HEK293 (cell line): ENCODE measurements around the gene TPI1.

Experiments used
- CTCF ChIA-PET: fragments of 350-600 bp; formaldehyde crosslinking; extraction: SDS; loops from one replicate; lab custom pipeline; 2021; ENCODE audit warnings: antibody characterized with exemption; lab: Yijun Ruan, JAX
- POLR2A ChIA-PET: fragments of 300-600 bp; formaldehyde crosslinking; extraction: SDS; loops from one replicate; lab custom pipeline; 2020; ENCODE audit warnings: antibody characterized with exemption, inconsistent platforms; lab: Yijun Ruan, JAX
- H3K27ac ChIP-seq: fragments of 200-500 bp; sonication (Bioruptor generic); 2 replicates; pipeline ENCODE4 v1.5.1; 2014; ENCODE audit warnings: low read depth, low read length, control low read depth, inconsistent platforms; ENCODE audit errors: extremely low read depth
- H3K36me3 ChIP-seq, 2 experiments: fragments of 200-500 bp in 1 of 2; sonication (Bioruptor generic) in 1 of 2; 1 replicate in 1 of 2; 2 replicates in 1 of 2; pipeline ENCODE4 v1.5.1; 2014 to 2017; ENCODE audit warnings: inconsistent platforms in 2 of 2, low read length in 2 of 2; ENCODE audit not compliant: control insufficient read depth in 2 of 2, insufficient read depth in 1 of 2
- H3K4me1 ChIP-seq: fragments of 200-500 bp; sonication (Bioruptor generic); 2 replicates; pipeline ENCODE4 v1.5.1; 2014; ENCODE audit warnings: mild to moderate bottlenecking, low read length, inconsistent platforms; ENCODE audit not compliant: control insufficient read depth, insufficient read depth
- H3K4me3 ChIP-seq: 2 replicates; pipeline ENCODE4 v1.5.1; 2011; ENCODE audit warnings: low read depth, mild to moderate bottlenecking, control low read depth, low read length, moderate library complexity
- H3K9me3 ChIP-seq: fragments of 200-500 bp; sonication (Bioruptor generic); 2 replicates; pipeline ENCODE4 v1.5.1; 2014; ENCODE audit warnings: low read depth, low read length, inconsistent platforms; ENCODE audit not compliant: control insufficient read depth, insufficient read depth
- EGR2 ChIP-seq: fragments of 450-650 bp; formaldehyde crosslinking; IDR thresholded peaks from 2 replicates; pipeline ENCODE4 v1.5.1; 2016; ENCODE audit warnings: low read depth, missing biosample characterization, missing genetic modification characterization
- HOXA7 ChIP-seq: sonication (generic); formaldehyde crosslinking; IDR thresholded peaks from 2 replicates; pipeline ENCODE4 v1.8.1; 2022; ENCODE audit warnings: missing genetic modification reagents, borderline replicate concordance
- KLF9 ChIP-seq: fragments of 450-650 bp; formaldehyde crosslinking; IDR thresholded peaks from 2 replicates; pipeline ENCODE4 v1.5.1; 2016; ENCODE audit warnings: missing biosample characterization, missing genetic modification characterization, low read depth
- WT1 ChIP-seq: fragments of 450-650 bp; formaldehyde crosslinking; IDR thresholded peaks from 2 replicates; pipeline ENCODE4 v1.5.1; 2016; ENCODE audit warnings: missing biosample characterization, missing genetic modification characterization
- ZBTB20 ChIP-seq: fragments of 450-650 bp; formaldehyde crosslinking; IDR thresholded peaks from 2 replicates; pipeline ENCODE4 v1.5.1; 2016; ENCODE audit warnings: missing biosample characterization, missing genetic modification characterization
- ZBTB21 ChIP-seq: fragments of 450-650 bp; formaldehyde crosslinking; IDR thresholded peaks from 2 replicates; pipeline ENCODE4 v1.5.1; 2017; ENCODE audit warnings: missing biosample characterization, missing genetic modification characterization
- ZFHX2 ChIP-seq: fragments of 450-650 bp; formaldehyde crosslinking; conservative IDR thresholded peaks from 2 replicates; pipeline ENCODE4 v1.5.1; 2016; ENCODE audit warnings: missing biosample characterization, missing genetic modification characterization
- ZFP69B ChIP-seq: fragments of 450-650 bp; formaldehyde crosslinking; IDR thresholded peaks from 2 replicates; pipeline ENCODE4 v1.5.1; 2016; ENCODE audit warnings: missing biosample characterization, missing genetic modification characterization
- ZNF112 ChIP-seq: fragments of 450-650 bp; formaldehyde crosslinking; IDR thresholded peaks from 2 replicates; pipeline ENCODE4 v1.5.0; 2017; ENCODE audit warnings: missing biosample characterization, missing genetic modification characterization
- ZNF792 ChIP-seq: fragments of 450-650 bp; formaldehyde crosslinking; IDR thresholded peaks from 2 replicates; pipeline ENCODE4 v1.5.1; 2016; ENCODE audit warnings: missing biosample characterization, missing genetic modification characterization
- ZSCAN30 ChIP-seq: fragments of 450-650 bp; IDR thresholded peaks from 2 replicates; pipeline ENCODE4 v1.5.1; 2018; ENCODE audit warnings: missing biosample characterization, mild to moderate bottlenecking, missing genetic modification characterization, moderate library complexity
- TF ChIP-seq, protein P1 (sequence below): fragments of 450-650 bp; formaldehyde crosslinking; IDR thresholded peaks from 2 replicates; pipeline ENCODE4 v1.5.1; 2016; ENCODE audit warnings: missing biosample characterization, missing genetic modification characterization
- TF ChIP-seq, protein P2 (sequence below): fragments of 450-650 bp; formaldehyde crosslinking; IDR thresholded peaks from 2 replicates; pipeline ENCODE4 v1.5.1; 2017; ENCODE audit warnings: missing biosample characterization, missing genetic modification characterization

Gene TPI1

DNA sequence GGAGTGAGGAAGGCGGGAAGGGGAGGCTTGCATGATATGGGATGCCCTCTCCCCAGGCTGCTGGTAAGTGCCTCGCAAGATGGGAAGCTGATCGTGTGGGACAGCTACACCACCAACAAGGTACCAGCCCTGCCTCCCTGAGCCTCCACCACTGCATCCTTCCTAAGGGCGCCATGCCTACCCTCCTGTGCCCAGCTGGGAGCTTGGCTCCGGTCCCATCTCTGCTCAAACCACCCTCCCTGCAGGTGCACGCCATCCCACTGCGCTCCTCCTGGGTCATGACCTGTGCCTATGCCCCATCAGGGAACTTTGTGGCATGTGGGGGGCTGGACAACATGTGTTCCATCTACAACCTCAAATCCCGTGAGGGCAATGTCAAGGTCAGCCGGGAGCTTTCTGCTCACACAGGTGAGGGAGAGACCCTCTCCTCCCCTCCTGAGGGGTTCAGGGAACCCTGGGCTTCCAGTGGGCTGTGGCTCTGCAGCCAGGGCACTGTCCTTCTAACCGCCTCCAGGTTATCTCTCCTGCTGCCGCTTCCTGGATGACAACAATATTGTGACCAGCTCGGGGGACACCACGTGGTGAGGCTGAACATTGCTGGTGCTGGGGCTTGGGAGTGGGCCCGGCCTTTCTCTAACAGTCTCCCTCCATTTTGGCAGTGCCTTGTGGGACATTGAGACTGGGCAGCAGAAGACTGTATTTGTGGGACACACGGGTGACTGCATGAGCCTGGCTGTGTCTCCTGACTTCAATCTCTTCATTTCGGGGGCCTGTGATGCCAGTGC, 24.0 kb upstream of the TPI1 start:
- 0 out of 2 replicates have a peak, but pooled peaks have one; percentile 54 for TF ChIP-seq WT1 (tag by site-specific recombination)
- TF ChIP-seq, protein P1, sequence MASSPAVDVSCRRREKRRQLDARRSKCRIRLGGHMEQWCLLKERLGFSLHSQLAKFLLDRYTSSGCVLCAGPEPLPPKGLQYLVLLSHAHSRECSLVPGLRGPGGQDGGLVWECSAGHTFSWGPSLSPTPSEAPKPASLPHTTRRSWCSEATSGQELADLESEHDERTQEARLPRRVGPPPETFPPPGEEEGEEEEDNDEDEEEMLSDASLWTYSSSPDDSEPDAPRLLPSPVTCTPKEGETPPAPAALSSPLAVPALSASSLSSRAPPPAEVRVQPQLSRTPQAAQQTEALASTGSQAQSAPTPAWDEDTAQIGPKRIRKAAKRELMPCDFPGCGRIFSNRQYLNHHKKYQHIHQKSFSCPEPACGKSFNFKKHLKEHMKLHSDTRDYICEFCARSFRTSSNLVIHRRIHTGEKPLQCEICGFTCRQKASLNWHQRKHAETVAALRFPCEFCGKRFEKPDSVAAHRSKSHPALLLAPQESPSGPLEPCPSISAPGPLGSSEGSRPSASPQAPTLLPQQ = peak; percentile 84; the same call in 1 of the 2 replicates
- TF ChIP-seq HOXA7 = no peak
- TF ChIP-seq, protein P2, sequence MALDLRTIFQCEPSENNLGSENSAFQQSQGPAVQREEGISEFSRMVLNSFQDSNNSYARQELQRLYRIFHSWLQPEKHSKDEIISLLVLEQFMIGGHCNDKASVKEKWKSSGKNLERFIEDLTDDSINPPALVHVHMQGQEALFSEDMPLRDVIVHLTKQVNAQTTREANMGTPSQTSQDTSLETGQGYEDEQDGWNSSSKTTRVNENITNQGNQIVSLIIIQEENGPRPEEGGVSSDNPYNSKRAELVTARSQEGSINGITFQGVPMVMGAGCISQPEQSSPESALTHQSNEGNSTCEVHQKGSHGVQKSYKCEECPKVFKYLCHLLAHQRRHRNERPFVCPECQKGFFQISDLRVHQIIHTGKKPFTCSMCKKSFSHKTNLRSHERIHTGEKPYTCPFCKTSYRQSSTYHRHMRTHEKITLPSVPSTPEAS = no peak
- peak; percentile 66; the same call in 1 of the 2 replicates for TF ChIP-seq ZFP69B
- no peak for TF ChIP-seq KLF9 (tag by site-specific recombination)

DNA sequence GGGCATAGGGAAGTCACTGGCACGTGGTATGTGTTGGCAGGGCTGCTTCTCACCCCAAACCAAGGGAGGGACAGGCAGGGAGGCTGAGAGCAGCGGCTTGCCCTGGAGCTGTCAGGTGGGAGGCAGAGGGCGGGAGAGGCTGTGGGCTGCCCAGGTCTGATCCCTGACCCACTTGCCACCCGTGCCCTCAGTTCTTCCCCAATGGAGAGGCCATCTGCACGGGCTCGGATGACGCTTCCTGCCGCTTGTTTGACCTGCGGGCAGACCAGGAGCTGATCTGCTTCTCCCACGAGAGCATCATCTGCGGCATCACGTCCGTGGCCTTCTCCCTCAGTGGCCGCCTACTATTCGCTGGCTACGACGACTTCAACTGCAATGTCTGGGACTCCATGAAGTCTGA, 21.9 kb upstream of the TPI1 start:
- TF ChIP-seq ZSCAN30 (tag by site-specific recombination) (no peak), ZBTB20 (no peak), ZNF112 (no peak), ZNF792 (tag by site-specific recombination) (no peak), EGR2 (tag by site-specific recombination) (0 out of 2 replicates have a peak, but pooled peaks have one; percentile 22)
- TF ChIP-seq, all 188 proteins: peak for 1
- no peak overlapping the region for H3K4me3 ChIP-seq
- ChIA-PET CTCF (interaction anchor here (8.1 kb wide), 1 partner anchor 12 kb away, joined by 75 read pairs; no protein-coding TSS in a partner anchor), POLR2A (interaction anchor here (0.5 to 5.6 kb wide), 5 partner anchors 21 to 223 kb away, joined by 3 to 16 read pairs (median 4); partner anchors contain the start of gene SPSB2)
- peaks cover 29 to 93% of the 10 kb centered on the region in 2 experiments for H3K36me3 ChIP-seq
- no peak overlapping the region for H3K27ac ChIP-seq
- peaks cover 3% of the 10 kb centered on the region; the same call in 1 of the 2 replicates for H3K4me1 ChIP-seq
- H3K9me3 ChIP-seq = no peaks in the 10 kb centered on the region

More for the DNA sequence above, 24.0 kb upstream of the TPI1 start:
- no peaks in the 10 kb centered on the region for H3K9me3 ChIP-seq
- H3K4me1 ChIP-seq = no peaks in the 10 kb centered on the region
- peaks cover 20 to 92% of the 10 kb centered on the region in 2 experiments for H3K36me3 ChIP-seq
- no peak overlapping the region for H3K27ac ChIP-seq
- no peak overlapping the region for H3K4me3 ChIP-seq
- POLR2A ChIA-PET = interaction anchor here (0.5 to 6.5 kb wide), 7 partner anchors 8 to 89 kb away, joined by 3 to 62 read pairs (median 4); partner anchors contain the start of genes CDCA3, PTMS, SPSB2 and USP5
- CTCF ChIA-PET = interaction anchor here (0.6 to 8.1 kb wide), 5 partner anchors 8 to 122 kb away, joined by 3 to 75 read pairs (median 3); partner anchors contain the start of genes CDCA3 and USP5

DNA sequence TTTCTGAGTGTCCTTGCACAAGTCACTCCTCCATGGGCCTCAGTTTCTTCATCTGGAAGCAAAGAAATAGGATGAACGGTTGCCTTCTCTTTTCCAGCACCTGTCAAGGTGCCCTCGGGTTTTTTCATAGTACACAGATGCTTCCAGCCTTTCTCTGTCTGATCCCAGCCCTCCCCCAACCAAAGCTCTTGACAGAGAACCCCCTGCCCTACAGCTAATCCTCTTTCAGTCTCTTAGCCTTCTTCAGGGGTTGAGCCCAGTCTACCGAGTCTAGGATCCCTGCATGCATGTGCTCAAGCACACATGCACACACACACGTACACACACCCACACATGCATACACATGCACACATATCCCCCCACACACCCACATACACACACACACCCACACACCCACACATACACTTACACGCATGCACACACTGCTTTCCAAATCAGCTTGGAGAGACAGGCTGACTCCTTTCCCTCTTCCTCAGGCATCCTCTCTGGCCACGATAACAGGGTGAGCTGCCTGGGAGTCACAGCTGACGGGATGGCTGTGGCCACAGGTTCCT, 20.9 kb upstream of the TPI1 start:
- Histone ChIP-seq H3K4me1 (peaks cover 7% of the 10 kb centered on the region), H3K27ac (no peak overlapping the region), H3K36me3 (peaks cover 29 to 90% of the 10 kb centered on the region in 2 experiments), H3K9me3 (no peaks in the 10 kb centered on the region), H3K4me3 (no peak overlapping the region)
- ChIA-PET CTCF (interaction anchor here (8.1 kb wide), 1 partner anchor 13 kb away, joined by 75 read pairs; no protein-coding TSS in a partner anchor), POLR2A (interaction anchor here (1.2 to 5.6 kb wide), 3 partner anchors 20 to 26 kb away, joined by 4 to 16 read pairs (median 6); partner anchors contain the start of gene SPSB2)
- no peak for TF ChIP-seq ZBTB21 (tag by site-specific recombination)
- TF ChIP-seq, protein P2 = peak; percentile 89
- TF ChIP-seq ZFHX2 (tag by site-specific recombination) = peak; percentile 98
- TF ChIP-seq EGR2 (tag by site-specific recombination) = peak; percentile 98
